Upper lobe of left lung (tissue), 6 donors: ENCODE data around the gene HES7. TPM values are rescaled to one million over a fixed set of nuclear protein-coding genes. Genes with fewer than 3 reads are reported as not detected.
A peak's percentile ranks its signal among the peaks of the same experiment; 100 is the strongest.

ENCODE experiments used
- ATAC-seq, 2 donors: fragments of 200-7000 bp; cut with Tn5 transposase; one replicate each; pipeline ENCODE4 v1.9.1; 2022; ENCODE audit warnings: mild to moderate bottlenecking in 2 of 2, moderate library complexity in 2 of 2; ENCODE audit not compliant: low FRiP score in 2 of 2
- DNase-seq, 2 donors: peaks; one replicate each; pipeline ENCODE4 v3.0.0-alpha.2; 2019 to 2020
- H3K27ac ChIP-seq, 4 donors: fragments of 200-600 bp; sonication (generic); one replicate each; pipeline ENCODE4 v1.5.1; 2016 to 2019
- H3K27me3 ChIP-seq, 4 donors: fragments of 200-600 bp; sonication (generic); one replicate each; pipeline ENCODE4 v1.5.1; 2017 to 2019
- H3K36me3 ChIP-seq, 4 donors: fragments of 200-600 bp; sonication (generic); one replicate each; pipeline ENCODE4 v1.5.1; 2016 to 2019
- H3K4me1 ChIP-seq, 4 donors: fragments of 200-600 bp; sonication (generic); one replicate each; pipeline ENCODE4 v1.5.1; 2018 to 2019
- H3K4me3 ChIP-seq, 4 donors: fragments of 200-600 bp; sonication (generic); one replicate each; pipeline ENCODE4 v1.5.1; 2017 to 2019; ENCODE audit warnings: mild to moderate bottlenecking in 2 of 4, moderate library complexity in 1 of 4
- H3K9me3 ChIP-seq, 4 donors: fragments of 200-600 bp; sonication (generic); one replicate each; pipeline ENCODE4 v1.5.1; 2018 to 2019
- EP300 ChIP-seq, 4 donors: sonication (generic); formaldehyde crosslinking; IDR thresholded peaks; one replicate each; pipeline ENCODE4 v1.5.1; 2017; ENCODE audit warnings: antibody characterized with exemption in 4 of 4, control low read depth in 2 of 4
- POLR2A ChIP-seq, 4 donors: fragments of 450-650 bp; IDR thresholded peaks; one replicate each; pipeline ENCODE4 v1.5.1; 2016 to 2017; ENCODE audit warnings: antibody characterized with exemption in 4 of 4, mild to moderate bottlenecking in 2 of 4
- POLR2AphosphoS5 ChIP-seq, 2 donors: sonication (generic); formaldehyde crosslinking; IDR thresholded peaks; one replicate each; pipeline ENCODE4 v1.5.1; 2017; ENCODE audit warnings: antibody characterized with exemption in 2 of 2
- WGBS, 2 donors: methylation state at CpG; one replicate each; pipeline ENCODE4 v1.1.5; 2017 to 2018; 5-methylcytosine and 5-hydroxymethylcytosine counted together
- total RNA-seq, 6 donors: library from RNA; depleted of rRNA in 4 of 6; stranded (reverse); fragments of >200 nt in 4 of 6; gene quantifications; one replicate each; pipeline versions ENCODE4 v1.1.0 to v1.2.1, GENCODE V29; 2016 to 2021
- TF ChIP-seq, protein P1 (sequence below), 6 experiments: fragments of 450-650 bp in 4 of 6; fragments of 200-600 bp in 2 of 6; sonication (generic) in 2 of 6; IDR thresholded peaks; one replicate each; pipeline ENCODE4 v1.5.1; 2016 to 2019; ENCODE audit warnings: antibody characterized with exemption in 6 of 6
- donor health status: DM: no; HTN: no; CAD: no; lungs with moderate emphysema.
- donor health status: DM: no; HTN: yes; CAD: no; lungs with severe emphysema.

HES7 gene
- total RNA-seq, 6 donors from 2014 or later = 4.9 TPM; not detected in 5

DNA sequence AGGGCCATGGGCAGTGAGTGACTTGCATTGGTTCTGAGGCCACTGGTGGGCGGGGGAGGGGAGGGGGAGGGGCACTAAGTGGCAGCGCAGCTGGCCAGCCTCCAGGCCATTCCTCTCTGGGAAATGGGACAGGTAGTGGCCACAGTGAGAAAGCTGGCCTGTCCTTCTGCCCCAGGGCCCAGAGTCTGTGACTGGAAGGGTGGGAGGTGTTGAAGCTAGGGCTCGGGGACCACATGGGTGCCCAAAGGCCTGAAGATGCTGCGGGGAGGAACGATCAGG, 36.0 kb downstream of the HES7 start:
- no peak for TF ChIP-seq POLR2AphosphoS5 (IDR thresholded peaks at IDR 0.05)
- TF ChIP-seq, protein P1, sequence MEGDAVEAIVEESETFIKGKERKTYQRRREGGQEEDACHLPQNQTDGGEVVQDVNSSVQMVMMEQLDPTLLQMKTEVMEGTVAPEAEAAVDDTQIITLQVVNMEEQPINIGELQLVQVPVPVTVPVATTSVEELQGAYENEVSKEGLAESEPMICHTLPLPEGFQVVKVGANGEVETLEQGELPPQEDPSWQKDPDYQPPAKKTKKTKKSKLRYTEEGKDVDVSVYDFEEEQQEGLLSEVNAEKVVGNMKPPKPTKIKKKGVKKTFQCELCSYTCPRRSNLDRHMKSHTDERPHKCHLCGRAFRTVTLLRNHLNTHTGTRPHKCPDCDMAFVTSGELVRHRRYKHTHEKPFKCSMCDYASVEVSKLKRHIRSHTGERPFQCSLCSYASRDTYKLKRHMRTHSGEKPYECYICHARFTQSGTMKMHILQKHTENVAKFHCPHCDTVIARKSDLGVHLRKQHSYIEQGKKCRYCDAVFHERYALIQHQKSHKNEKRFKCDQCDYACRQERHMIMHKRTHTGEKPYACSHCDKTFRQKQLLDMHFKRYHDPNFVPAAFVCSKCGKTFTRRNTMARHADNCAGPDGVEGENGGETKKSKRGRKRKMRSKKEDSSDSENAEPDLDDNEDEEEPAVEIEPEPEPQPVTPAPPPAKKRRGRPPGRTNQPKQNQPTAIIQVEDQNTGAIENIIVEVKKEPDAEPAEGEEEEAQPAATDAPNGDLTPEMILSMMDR (IDR thresholded peaks at IDR 0.05) = no peak
- TF ChIP-seq EP300 (IDR thresholded peaks at IDR 0.05) = no peak
- no peak for TF ChIP-seq POLR2A (IDR thresholded peaks at IDR 0.05)
- Histone ChIP-seq H3K27ac (no peak overlapping the region), H3K4me1 (no peaks in the 10 kb centered on the region), H3K9me3 (no peaks in the 10 kb centered on the region), H3K36me3 (no peaks in the 10 kb centered on the region), H3K4me3 (no peak overlapping the region), H3K27me3 (peaks cover 0 to 3% (median 0%) of the 10 kb centered on the region in 4 donors)
- ATAC-seq (no peak), DNase-seq (no peak)
- WGBS, 2 donors = 63 to 90% methylated on average over 3 to 5 of the region's 5 CpGs

DNA sequence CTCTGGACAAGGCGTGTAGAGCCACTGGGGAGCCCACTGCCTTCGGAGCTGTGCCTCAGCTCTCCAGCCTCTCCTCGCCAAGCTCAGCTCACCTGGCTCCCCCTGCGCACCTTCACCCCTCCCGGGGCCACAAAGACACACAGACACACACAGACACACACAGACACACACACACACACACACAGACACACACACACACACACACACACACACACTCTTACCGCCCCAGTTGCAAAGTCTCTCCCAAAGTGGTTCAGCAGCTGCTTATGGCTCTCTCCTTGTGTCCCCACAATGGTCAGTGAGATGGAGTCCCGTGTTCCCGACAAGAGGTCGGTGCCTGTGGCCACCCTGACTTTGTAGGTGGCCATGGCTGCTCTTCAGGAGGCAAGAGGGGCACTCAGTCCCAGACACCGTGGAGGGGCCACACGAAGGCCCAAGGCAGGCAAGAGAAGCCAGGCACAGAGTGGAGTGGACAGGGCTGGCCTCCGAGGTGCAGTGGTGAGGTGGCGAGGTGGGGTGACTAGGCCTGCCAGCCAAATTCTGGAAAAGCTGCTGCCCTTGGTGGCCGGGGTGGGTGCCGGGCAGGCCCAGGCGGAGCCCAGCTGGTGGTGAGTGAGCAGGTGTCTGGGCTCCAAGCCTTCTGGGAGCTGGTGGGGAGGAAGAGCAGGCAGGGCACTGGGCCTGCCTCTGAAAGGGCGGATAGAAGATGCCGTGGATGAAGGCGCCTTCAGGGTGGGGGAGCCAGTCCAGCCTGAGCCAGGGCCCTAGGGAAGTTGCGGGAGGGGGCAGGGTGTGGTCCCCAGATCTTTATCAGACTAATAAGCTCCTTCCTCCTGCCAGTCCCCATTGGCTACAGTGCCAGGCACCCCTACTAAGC, 36.6 kb downstream of the HES7 start, which contains the start of gene ALOX12B:
TSS of gene ALOX12B (minus strand) at position 642 of the 877 bp plus-strand sequence. CDS start at position 368, 274 bp downstream.
- Histone ChIP-seq H3K27ac (no peak within 1 kb of the TSS), H3K27me3 (peaks cover 0 to 3% (median 0%) of the 10 kb centered on the region in 4 donors), H3K9me3 (no peaks in the 10 kb centered on the region), H3K4me3 (no peak within 1 kb of the TSS), H3K4me1 (no peaks in the 10 kb centered on the region), H3K36me3 (no peaks in the 10 kb centered on the region)
- peak; percentile 3 to 6 for ATAC-seq
- TF ChIP-seq POLR2A (IDR thresholded peaks at IDR 0.05) = no peak
- no peak for TF ChIP-seq POLR2AphosphoS5 (IDR thresholded peaks at IDR 0.05)
- TF ChIP-seq EP300 (IDR thresholded peaks at IDR 0.05) = no peak
- TF ChIP-seq, protein P1 (IDR thresholded peaks at IDR 0.05) = no peak
- WGBS, 2 donors = 79 to 82% methylated on average over 17 to 20 of the region's 20 CpGs
- peak in 1 of 2 donors; percentile 73 for DNase-seq

DNA sequence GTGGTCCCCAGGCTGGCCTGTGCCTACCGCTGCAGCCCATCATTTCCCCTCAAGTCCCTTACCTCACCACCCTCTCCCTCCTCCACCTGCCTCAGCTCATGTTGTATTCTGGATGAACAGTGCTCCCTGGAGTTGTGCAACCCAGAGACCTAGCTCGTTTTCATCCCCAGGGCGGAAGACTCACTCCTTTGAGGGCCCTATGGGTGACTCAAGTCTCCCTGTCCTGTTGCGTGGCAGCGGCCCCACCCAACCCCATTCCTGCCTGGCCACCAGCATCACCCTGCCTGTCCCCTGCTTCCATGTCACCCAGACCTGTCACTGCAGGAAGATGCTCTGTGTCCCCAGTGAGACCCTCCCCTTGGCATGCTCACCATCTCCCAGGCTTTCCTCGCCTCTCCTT, 39.7 kb downstream of the HES7 start:
- H3K4me3 ChIP-seq = no peak overlapping the region
- no peak overlapping the region for H3K27ac ChIP-seq
- 85 to 94% methylated on average over 6 of the region's 6 CpGs for WGBS, 2 donors
- ATAC-seq (no peak), DNase-seq (no peak)
- no peaks in the 10 kb centered on the region for H3K36me3 ChIP-seq
- H3K9me3 ChIP-seq = no peaks in the 10 kb centered on the region
- no peak for TF ChIP-seq POLR2A (IDR thresholded peaks at IDR 0.05)
- no peak for TF ChIP-seq EP300 (IDR thresholded peaks at IDR 0.05)
- TF ChIP-seq, protein P1 (IDR thresholded peaks at IDR 0.05) = no peak
- TF ChIP-seq POLR2AphosphoS5 (IDR thresholded peaks at IDR 0.05) = no peak
- peaks cover 0 to 13% (median 3%) of the 10 kb centered on the region in 4 donors for H3K27me3 ChIP-seq
- peaks cover 11 to 15% (median 14%) of the 10 kb centered on the region in 4 donors for H3K4me1 ChIP-seq

DNA sequence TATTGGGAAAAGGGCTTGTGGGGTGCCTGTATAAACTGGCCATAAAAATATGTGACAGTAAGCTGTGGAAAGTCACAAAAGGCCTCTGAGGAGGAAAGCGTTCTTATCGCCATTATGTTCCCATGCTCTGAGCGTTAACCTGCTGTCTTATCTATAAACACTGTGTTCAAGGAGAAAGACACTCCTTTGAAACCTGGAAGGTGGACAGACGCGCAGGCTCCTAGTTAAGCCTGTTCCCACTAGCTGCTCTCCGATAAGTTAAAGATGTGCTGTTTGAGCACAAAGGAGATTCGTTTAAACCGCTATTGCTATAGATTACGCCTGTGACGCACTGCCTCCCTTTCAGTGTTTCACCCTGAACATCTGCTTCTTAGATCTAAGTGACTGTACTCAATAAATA, 41.6 kb downstream of the HES7 start:
- TF ChIP-seq EP300 (IDR thresholded peaks at IDR 0.05) (no peak), POLR2AphosphoS5 (IDR thresholded peaks at IDR 0.05) (no peak)
- DNase-seq (no peak), ATAC-seq (no peak)
- Histone ChIP-seq H3K36me3 (no peaks in the 10 kb centered on the region), H3K9me3 (no peaks in the 10 kb centered on the region), H3K4me1 (peaks cover 13 to 18% (median 17%) of the 10 kb centered on the region in 4 donors), H3K4me3 (no peak overlapping the region), H3K27me3 (peaks cover 0 to 29% (median 5%) of the 10 kb centered on the region in 4 donors), H3K27ac (no peak overlapping the region)
- WGBS, 2 donors = 78 to 83% methylated on average over 10 of the region's 10 CpGs

DNA sequence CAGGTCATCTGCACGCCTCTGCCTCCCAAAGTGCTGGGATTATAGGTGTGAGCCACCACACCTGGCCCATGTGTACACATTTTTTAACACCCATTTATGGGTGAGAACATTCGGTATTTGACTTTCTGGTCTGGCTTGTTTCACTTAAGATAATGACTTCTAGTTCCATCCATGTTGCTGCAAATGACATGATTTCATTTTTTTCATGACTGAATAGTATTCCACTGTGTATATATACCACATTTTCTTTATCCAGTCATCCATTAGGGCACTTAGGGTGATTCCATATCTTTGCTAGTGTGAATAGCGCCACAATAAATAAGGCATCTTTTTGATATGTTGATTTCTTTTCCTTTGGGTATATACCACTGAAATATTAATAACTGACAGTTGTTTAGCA, 42.0 kb downstream of the HES7 start:
- TF ChIP-seq, protein P1 (IDR thresholded peaks at IDR 0.05) = no peak
- no peak for TF ChIP-seq POLR2AphosphoS5 (IDR thresholded peaks at IDR 0.05)
- TF ChIP-seq EP300 (IDR thresholded peaks at IDR 0.05) = no peak
- no peaks in the 10 kb centered on the region for H3K9me3 ChIP-seq
- ATAC-seq (no peak), DNase-seq (no peak)
- WGBS, 2 donors = 90 to 91% methylated on average over 3 of the region's 3 CpGs
- H3K27ac ChIP-seq = no peak overlapping the region
- H3K27me3 ChIP-seq = peaks cover 0 to 34% (median 5%) of the 10 kb centered on the region in 4 donors
- H3K36me3 ChIP-seq = no peaks in the 10 kb centered on the region
- peaks cover 13 to 18% (median 17%) of the 10 kb centered on the region in 4 donors for H3K4me1 ChIP-seq
- no peak overlapping the region for H3K4me3 ChIP-seq
